ENCODE data around the gene PGGHG.

GRCh38 chr11:253160-253885, 35.6 kb upstream of the PGGHG start:
- TF ChIP-seq POLR2A (IDR thresholded peaks at IDR 0.05), result no peak
- no peak for TF ChIP-seq CTCF (IDR thresholded peaks at IDR 0.05)
